ENCODE results near the gene FILIP1.

DNA sequence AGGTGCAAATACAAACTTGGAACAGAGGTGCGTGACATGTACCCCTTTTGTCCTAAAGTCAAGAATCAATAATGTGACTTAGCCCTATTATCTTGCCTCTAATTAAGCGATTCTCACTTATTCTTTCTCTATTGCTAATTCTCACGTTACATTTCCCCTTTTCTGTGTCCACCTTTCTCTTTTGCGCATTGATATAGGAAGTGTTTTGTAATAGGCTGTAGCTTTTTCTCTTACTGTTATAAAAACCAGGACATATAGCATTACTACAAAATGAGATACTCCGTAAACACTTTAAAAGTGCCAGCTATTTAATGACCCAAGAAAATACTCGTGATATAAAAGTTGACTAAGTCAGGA, 208.3 kb downstream of the FILIP1 start:
- no peak for TF ChIP-seq CTCF (IDR thresholded peaks at IDR 0.05; ENCODE audit: insufficient read depth, low read depth, low read length)
- TF ChIP-seq EZH2 (IDR thresholded peaks at IDR 0.05; ENCODE audit: insufficient read depth, low read length) = no peak
